Left lobe of liver (tissue), 2 donors: ENCODE measurements around the gene TNNI2. TPM values are rescaled to one million over a fixed set of nuclear protein-coding genes. Genes with fewer than 3 reads are reported as not detected.
"Not testable (repeated sequence)": the region's sequence is repeated elsewhere in the genome, so short reads cannot be mapped to it uniquely, and the experiment has no call there.

Experiments used
- ATAC-seq: fragments of 200-7000 bp; cut with Tn5 transposase; one replicate; pipeline ENCODE4 v1.9.1; 2020; ENCODE audit warnings: mild to moderate bottlenecking, moderate library complexity
- DNase-seq: peaks from one replicate; pipeline ENCODE4 v3.0.0-alpha.2; 2020; ENCODE audit warnings: low spot score
- total RNA-seq: library from RNA; stranded (reverse); gene quantifications from one replicate; pipeline ENCODE4 v1.2.1, GENCODE V29; 2021
- donor health status: DM: no; HTN: no; CAD: no; lungs with moderate emphysema.
- donor health status: DM: no; HTN: yes; CAD: no.

Gene TNNI2
- total RNA-seq, 1 donor from 2014 or later = not detected

DNA sequence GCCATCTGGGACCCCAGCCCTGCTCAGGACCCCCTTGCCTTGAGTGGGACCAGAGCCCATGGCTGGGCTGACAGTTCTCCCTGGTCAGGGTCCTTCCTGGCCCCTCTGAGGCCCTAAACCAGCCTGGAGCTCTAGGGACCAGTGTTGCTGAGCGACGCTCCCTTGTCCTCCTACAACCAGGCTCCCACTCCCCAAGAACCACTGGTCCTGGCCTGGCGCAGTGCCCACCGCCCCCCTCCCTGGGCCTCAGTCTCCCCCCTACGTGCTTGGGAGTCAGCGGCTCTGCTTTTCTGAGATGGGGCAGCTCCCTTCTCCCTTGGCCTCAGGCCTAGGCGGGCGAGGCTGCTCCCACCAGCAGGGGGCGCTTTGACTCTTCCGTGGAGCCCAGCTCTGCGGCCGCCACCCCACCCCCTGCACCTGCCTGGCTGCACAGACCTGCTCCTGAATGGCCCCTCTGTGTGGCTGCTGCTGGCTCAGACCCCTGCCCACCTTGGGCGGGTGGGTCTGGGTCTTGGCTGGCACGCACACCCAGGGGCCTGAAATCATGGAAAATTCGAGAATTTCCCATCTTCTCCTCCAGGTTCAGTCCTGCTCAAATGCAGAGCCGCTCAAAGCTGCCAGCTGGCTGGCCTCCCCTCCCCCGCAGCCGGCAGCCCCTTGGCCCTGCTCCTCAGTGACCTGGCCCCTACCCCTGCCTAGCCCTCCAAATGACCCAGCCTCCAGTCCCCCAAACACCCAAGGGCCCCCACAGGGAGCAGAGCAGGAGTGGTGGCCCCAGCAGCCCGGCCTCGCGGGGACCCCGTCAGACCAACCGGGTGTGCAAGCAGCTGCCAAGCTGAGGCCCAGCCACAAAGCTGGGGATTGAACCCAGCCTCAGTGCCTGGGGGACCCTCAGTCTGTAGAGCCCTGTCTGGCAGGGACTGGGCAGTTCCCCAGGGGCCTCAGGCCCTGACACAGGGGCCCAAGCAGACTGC lies 43.8 kb downstream of the TNNI2 start:
- ATAC-seq (peak; percentile 97), DNase-seq (peak; percentile 85)

DNA sequence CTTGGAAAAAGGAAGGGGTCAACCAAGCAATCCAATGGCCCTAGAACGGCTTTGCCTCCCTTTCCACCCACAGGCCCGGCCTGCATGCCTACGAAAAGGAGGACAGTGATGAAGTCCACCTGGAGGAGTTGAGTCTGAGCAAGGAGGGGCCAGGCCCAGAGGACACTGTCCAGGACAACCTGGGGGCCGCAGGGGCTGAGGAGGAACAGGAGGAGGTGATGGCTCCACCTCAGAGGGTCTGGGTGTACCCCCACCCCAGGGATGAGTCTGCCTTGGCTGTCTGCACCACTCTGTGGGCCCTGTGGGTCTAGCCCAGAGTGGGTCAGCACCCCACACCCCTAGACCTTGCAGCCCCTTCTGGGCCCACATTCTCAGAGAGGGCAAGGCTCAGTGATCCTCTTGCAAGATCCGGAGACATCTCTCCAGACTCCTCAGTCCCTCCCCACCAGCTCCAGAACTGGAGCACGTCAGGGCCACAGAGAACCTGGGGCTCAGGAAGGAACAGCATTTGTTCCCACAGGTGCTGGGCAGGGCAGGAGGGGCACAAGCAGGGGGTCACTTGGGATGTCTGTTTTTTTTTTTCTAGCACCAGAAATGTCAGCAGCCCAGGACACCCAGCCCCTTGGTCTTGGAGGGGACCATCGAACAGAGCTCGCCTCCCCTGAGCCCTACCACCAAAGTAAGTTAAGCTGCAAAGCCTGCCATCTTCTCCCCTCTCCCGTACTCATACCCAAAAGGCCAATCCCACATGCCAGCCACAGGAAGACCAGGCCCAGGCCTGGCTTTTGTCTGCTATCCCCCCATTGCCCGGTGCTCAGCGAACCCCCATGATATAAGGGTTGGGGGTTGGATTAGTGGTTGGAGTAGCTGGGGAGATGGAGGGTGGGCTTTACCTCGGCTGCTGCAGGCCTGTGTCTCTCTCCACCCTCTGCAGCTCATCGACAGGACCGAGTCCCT lies 44.8 kb downstream of the TNNI2 start:
- DNase-seq (no peak), ATAC-seq (no peak)

DNA sequence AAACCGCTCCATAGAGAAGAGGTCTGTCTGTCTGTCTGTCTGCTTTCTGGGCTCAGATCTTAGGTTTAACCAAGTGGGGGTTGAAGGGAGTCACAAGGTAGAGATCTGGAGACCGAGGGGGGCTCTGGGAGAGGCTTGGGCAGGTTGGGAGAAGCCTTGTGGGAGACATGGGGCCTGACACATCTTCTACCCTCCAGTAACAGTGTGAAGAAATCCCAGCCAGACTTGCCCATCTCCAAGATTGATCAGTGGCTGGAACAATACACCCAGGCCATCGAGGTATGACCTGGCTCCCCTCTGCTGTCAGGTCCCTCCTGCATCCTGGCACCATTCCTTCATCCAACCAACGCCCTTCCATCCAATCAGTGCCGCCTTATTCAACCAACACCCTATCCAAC lies 45.5 kb downstream of the TNNI2 start:
- no peak for DNase-seq
- no peak for ATAC-seq

DNA sequence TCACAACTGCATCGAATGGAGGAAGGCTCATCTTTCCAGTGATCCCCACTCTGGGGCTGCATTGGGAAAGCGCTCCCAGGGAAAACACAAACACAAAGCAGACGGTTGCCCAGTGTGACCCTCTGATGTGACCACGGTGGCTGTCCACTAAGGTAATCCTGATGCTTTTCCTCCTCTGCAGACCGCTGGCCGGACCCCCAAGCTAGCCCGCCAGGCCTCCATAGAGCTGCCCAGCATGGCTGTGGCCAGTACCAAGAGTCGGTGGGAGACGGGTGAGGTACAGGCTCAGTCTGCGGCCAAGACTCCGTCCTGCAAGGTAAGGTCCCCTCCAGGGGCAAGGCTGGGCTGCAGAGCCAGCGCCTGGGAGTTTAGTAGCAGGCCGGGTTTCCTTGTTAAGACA lies 47.8 kb downstream of the TNNI2 start:
- ATAC-seq, DNase-seq: not testable (repeated sequence)

DNA sequence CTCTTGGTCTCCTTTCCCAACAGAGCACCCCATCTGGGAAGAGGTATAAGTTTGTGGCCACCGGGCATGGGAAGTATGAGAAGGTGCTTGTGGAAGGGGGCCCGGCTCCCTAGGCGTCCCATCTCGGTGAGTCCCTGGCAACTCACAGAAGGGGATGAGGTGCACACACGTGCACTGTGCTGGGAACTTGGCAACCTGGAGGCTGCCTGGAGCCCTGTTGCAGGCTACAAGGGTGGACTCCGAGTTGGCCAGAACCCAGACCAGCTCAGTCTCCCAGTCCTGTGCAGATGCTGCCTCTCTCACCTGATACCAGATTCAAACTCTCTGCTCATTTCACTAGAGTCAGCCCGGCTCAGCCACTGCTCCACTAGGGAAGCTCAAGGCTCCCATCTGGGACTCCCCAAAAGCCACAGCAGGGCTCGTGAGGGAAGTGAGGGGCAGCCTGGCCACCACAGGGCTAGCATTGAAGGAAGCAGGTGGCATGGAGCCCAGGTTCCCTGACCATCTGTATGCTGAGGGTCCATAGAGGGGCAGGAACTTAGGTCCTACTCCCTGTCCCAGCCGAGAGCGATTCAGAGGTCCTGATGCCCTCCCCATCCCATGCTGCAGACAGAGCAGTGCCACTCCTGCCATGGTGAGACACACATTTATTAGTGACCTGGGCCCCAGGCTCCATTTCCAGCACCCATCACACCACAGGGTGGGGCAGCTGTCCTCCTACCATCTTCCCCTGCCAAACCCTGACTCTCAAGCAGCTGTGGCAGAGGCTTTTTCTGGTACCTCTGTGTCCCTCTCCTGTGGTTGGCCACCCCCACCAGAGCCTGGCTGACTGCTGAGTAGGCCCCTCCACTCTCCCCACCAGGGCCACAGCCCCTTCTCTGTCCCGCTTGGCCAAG lies 48.9 kb downstream of the TNNI2 start:
- no peak for DNase-seq
- ATAC-seq = no peak

DNA sequence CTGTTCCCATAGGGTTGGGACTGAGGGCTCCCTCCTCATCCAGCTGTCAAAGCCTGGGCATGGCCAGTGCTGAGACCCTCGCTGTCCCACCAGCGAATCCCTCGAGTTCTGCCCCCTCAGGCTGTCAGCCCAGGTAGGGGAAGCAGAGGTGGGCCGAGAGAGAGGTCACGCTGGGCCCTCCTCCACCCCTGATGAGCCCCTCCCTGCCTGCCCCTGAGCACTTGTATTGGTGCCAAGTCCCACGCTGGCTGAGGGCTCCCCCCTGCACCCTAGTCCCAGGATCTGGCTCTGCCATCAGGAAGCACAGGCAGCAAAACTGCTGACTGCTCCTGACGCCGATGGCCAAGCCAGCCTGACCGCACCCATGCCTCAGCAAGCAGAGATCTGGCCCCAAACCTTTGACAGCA lies 49.6 kb downstream of the TNNI2 start:
- ATAC-seq = no peak
- DNase-seq = no peak

DNA sequence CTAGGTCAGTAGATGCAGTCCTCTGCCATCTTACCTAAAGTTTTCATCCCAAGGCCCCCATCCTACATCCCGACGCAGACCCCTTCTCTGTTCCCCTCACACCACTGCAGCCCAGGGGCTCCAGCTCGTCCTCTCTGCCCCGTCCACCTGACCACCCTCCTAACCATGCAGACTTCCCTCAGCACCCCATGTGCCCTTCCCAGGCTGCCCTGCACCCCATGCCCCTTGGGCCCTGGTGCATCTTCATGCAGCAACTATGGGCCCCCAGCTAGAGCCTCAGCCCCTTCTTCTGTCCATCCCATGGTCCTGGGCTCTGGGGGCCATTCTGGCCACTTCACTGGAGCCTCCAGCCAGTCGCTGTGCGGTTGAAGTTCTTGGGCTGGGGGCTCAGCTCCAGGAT lies 50.0 kb downstream of the TNNI2 start:
- ATAC-seq = no peak

DNA sequence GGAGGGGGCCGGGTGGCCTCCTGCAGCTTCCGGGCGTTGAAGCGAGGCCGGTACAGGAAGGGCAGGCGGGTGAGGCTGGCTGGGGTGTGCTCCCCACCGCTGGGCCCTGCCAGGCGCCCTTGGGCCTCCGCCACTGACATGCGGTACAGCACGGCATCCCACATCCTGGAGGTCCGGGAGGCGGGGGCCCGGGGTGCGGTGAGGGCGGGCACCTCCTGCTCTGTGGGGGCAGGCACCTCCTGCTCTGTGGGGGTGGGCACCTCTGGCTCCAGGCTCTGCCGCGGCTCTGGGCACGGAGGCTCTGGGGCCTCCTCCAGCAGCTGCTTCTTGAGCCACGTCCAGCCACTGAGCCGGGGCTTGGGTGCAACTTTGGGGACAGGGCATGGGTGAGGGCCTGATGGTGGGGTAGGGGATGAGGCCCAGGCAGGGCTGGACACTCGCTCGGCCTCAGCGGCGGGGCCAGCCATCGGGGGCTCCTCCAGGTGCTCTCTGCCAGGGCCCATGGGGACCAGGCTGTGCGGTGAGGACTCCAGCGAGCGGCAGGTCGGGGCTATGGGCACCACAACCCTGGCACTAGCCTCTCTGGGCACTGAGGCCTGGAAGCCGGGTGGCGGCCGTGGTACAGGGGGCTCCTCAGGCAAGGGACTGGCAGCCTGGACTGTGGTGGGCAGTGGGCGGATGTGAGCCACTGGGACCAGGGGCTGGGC lies 50.6 kb downstream of the TNNI2 start:
- peak; percentile 33 for ATAC-seq
- no peak for DNase-seq

More for the DNA sequence above, 50.0 kb downstream of the TNNI2 start:
- DNase-seq = no peak

DNA sequence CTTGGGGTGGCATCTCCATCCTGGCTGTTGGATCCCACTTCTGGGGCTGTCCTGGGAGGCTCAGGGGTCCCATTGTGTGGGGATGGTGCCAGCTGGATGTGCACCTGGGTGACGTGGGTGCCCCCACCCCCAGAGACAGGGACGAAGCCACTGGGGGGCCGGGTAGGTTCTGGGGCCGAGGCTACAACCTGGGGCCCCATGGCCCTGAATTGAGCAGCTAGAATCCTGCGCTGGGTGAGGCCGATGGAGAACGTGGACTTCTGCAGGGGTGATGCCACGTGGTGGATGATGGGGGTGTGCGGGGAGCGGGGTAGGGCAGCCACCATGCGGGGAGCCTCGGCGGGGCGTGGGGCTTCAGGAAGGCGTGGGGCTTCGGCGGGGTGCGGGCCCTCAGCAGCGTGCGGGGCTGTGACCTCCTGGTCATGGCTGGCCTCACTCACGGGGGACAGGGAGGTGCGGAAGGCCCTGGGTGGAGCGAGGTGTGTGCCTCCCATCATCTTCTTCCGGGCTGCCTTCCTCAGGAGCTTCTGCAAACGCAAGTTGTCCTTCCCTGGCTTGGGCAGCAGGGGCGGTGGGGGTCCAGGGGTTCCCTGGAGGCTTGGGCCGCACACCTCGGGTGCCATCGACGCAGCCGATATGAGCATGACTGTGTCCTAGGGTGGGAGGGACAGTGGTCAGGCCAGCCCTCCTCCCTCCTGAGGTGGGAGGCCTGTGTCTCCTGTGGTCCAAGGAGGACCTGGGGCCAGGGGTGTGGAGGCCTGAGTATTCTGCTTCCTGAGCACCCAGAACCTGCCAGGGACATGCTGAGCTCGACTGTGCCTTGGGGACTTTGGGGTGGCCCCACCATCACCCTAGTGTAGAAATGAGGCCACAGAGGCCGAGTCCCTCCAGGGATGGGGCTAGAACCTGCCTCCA lies 51.4 kb downstream of the TNNI2 start:
- no peak for DNase-seq
- no peak for ATAC-seq

Other genes with a start within 250 kb of the TNNI2 start
- gene KRTAP5-2, start 240.7 kb upstream of the TNNI2 start, total RNA-seq = not detected
- gene KRTAP5-3, start 230.5 kb upstream of the TNNI2 start, total RNA-seq = not detected
- gene KRTAP5-4, start 216.8 kb upstream of the TNNI2 start, total RNA-seq = not detected
- gene KRTAP5-5, start 209.2 kb upstream of the TNNI2 start, total RNA-seq = not detected
- 1.4 TPM for gene KRTAP5-6, start 141.8 kb upstream of the TNNI2 start, total RNA-seq
- gene IFITM10, start 88.4 kb upstream of the TNNI2 start, total RNA-seq = 15.7 TPM
- 564 TPM for gene CTSD, start 75.1 kb upstream of the TNNI2 start, total RNA-seq
- 0.30 TPM for gene SYT8, start 4.0 kb upstream of the TNNI2 start, total RNA-seq
- gene LSP1, start 14.1 kb downstream of the TNNI2 start, total RNA-seq = 3.6 TPM
- gene PRR33, start 52.9 kb downstream of the TNNI2 start, total RNA-seq = not detected
- not detected for gene TNNT3, start 80.7 kb downstream of the TNNI2 start, total RNA-seq
- 47.2 TPM for gene MRPL23, start 108.4 kb downstream of the TNNI2 start, total RNA-seq
- 199 TPM for gene H19, start 158.9 kb downstream of the TNNI2 start, total RNA-seq